GM18502 (cell line): ENCODE measurements around the gene DIS3L2.

Source experiments
- ATAC-seq: cut with Tn5 transposase; IDR thresholded peaks from one replicate; pipeline ENCODE4 v1.9.1; 2021; ENCODE audit warnings: mild to moderate bottlenecking; ENCODE audit not compliant: unreplicated experiment, poor library complexity

The DIS3L2 gene

DNA sequence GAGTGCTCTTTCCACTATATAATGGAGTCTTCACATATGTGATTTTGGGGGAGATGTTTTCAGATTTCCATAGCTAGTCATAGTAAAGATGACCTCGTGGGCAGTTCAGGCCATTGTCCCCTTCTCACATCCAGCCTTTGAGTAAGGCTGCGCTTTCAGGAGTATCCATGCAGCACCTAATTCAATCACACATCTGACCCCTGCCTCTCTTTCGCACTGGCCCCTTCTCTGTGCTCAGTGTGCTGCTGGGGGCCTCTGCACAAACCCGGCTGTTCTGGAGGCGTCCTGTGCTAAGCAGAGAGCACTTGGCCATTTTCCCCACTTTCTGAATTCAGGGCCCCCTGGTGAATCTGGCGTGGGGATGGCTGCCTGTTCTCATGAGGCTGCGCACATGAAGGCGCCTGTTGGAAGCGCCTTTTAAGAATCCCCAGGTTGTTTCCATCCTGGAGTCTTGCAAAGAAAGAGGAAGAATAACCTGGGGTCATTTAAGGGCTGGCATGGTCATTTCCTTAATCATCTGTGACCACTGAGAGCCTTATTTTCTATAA lies 321.1 kb downstream of the DIS3L2 start:
- no peak for ATAC-seq

DNA sequence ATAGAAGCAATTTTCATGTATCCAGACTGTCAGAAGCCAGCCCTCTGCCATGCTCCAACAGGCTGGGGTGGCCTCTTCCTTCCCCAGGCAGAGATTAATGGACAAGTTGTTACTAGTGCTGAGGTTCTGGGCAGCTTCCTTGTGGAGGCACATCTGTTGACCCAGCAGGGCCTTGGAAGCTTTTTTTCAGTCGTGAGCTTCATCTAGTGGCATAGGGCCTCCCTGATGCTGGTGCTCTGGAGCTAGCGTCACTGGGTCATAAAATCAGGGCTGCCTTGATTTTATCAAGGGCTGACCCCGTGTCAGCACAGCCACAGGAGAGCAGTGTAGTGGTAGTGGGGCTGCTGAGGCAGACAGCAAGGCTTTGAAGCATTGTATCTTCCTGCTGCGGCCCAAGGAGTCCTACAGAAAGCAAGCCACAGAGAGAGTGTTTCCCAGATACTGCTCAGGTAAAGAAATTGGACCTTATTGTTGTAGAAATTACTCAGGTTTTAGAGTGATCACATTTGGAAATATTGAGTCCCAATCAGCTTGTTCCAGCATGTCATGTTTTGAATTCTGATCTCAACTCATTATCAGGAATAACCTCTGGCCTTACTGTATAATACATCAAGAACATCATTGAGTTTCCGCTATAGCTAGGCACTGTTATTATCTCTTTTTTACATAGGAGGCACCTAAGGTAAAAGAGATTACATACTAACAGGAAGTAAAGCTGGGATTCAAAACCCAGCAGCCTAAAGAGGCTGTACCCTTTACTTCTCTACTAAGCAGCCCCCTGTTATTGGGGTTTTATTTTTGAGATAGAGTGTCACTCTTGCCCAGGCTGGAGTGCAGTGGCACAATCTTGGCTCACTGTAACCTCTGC lies 324.7 kb downstream of the DIS3L2 start:
- ATAC-seq, result no peak

DNA sequence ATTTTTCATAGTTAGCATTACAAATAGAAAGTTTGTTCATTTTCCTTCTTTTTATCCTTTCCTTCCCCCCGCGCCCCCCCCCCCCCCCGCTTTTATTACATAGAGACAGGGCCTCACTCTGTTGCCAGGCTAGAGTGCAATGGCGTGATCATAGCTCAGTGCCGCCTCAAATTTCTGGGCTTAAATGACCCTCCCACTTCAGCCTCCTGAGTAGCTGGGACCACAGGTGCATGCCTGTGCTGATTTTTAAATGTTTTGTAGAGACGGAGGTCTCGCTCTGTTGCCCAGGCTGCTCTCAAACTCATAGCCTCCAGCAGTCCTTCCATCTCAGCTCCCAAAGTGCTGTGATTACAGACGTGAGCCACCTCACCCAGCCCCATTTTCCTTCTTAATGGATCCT lies 325.8 kb downstream of the DIS3L2 start:
- no peak for ATAC-seq

DNA sequence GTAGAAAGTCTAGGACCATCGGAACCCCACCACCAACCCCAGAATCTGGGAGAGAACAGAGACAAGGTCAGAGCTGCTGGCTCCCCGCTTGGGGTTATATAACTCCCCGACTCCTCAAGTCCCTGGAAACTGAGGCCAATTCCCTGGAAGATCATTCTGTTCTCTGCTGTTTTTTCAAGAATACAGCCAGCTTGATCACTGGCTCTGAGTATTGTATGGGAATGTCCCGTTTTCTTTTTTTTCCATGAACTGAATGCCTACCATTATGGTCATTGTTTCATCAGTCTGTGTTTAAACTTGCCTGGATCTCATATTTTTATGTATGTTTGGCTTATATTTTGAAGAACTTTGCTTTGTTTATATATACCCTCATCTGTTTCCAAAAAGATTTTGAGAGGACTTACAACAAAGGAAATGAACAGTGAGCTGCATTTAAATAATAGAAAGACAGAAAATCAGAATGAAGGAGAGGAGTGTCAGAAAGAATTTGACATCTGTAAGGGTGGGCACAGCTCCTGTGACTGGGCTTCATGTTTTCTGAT lies 327.0 kb downstream of the DIS3L2 start:
- ATAC-seq, result no peak

DNA sequence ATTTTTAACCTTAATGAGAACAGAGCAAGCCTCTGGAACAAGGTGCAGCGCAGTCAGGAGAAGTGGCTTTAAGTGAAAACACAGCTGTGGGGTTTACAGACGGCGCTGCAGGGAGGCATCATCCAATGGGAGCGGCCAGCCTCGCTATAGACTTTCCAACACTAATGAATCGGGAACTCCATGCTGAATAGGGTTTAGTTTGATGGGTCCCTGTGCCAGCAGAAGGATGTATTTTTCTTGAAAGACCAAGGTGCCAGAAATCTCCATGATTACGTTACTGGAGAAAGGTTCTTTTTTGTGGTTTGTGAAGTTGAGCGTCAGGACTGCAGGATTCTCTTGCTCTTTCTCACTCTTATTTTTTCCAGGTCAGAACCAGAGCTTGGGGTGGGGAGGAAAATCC lies 329.2 kb downstream of the DIS3L2 start:
- ATAC-seq, result no peak

DNA sequence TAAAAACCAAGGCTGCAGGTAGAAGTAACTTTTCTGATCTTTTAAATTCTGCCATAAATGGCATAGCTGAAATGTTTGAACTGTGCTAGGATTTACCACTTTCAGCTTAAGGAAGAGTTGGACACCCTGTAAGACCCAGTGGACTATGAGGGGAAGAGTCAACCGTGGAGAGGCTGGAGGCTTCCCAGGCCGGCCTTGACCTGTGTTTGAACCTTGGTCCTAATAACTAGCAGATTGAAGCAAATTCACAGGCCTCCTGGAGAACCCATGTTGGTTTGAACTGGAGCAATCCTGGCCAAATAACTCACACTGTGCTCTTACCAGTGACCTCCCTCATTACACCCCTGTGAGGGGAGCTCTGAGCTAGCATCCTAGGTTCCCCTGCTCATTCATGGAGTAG lies 329.8 kb downstream of the DIS3L2 start:
- no peak for ATAC-seq

DNA sequence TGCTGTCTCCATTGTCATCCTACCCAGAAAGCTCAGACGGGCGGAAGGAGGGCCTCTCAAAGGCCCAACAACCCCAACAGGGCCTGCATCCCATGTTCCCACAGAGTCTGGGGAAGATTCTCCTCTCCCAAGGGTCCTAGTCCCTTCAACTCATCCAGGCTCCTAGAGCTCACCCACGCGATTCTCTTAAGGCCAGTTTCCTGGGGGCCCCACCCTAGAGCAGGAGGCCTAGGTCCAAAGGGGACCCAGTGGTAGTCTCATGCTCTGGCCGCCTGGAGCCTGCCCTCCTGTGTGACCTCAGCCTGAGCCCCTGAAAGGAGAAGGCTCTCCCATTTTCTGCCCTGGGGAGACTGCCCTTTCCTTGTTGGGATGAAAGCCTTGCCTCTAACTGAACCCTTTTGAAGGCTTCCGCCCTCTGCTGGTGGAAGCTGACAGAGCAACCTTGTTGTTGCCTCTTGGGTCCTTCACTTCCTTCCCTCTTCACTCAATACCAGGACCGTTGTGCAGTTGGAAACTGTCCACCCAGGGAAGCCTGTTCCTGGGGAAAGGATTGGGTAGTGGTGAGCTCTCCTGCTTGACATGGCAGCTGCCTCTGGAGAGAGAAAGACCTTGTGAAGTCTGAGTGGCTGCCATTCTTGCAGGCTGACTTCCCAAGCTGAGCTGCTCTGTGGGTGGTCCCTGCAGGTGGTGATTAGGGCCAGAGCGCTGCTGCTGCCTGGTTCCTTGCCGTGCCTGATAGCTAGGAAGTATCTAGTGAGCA lies 331.1 kb downstream of the DIS3L2 start:
- no peak for ATAC-seq

DNA sequence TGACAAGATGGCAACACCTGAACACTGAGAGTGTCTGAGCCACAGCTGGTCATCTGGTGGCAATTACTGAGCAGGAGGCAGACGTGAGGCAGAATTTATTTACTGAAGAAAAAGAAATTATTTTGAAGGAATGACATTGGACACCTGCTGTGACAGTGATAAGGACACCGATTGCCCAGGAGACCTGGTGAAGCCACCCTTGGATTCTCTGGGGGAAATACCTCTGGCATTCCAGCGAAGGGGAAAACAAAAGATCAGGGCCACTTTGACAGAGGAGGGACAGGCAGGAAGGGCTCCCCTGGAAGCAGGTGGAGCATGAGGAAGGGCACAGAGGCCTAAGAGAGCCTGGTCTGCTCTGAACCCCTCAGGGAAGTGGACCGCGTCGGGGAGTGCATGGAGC lies 331.7 kb downstream of the DIS3L2 start:
- no peak for ATAC-seq

DNA sequence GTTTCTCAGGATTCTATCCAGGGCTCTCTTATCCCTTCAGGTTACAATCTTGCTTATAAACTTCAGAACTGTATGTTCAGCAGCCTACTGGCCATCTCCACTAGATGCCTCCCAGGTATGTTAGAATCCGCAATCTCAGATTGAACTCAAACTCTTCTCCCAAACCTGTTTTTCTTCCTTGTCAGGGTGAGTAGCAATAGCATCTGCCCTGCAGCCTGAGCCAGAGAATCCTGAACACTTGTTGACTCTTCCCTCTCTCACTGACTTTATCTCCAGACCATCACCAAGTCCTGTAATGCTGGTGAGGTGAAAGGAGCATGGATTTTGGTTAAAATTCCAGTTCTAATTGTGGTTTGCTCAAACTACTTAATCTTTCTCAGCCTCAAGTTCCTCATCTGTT lies 334.5 kb downstream of the DIS3L2 start:
- no peak for ATAC-seq

DNA sequence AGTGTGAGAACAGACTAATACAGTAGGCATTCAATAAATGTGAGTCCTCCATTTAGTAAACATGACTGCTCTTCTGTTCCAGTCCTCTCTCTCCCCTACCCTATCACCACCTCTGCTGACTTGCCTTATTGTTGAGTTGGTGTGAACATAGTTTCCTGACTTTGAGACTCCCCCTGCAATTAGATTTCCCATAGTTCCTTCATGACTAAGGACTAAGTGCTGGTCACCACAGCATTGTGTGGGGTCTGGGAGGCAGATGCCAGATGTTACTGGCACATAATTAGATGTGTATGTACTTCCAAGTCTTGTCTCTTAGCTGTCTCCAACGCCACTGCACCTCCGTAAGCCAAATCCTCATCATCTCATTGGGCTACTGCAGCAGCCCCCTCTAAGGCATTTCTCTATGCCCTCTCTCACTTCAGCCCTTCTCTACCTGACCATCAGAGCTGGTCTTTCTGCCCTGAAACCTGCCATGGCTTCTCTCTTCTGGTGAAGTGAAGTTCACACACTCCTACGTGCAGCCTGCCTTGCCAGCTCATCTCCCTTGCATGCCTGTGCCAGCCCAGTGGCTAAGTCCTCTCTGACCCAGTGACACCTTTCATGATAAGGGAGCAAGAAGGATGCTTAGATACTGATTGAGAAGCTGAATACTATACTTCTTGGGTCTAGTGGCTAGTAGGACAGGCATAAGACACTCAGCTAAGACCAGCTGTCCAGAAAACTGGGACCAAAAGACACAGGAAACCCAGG lies 335.4 kb downstream of the DIS3L2 start:
- ATAC-seq, result no peak

DNA sequence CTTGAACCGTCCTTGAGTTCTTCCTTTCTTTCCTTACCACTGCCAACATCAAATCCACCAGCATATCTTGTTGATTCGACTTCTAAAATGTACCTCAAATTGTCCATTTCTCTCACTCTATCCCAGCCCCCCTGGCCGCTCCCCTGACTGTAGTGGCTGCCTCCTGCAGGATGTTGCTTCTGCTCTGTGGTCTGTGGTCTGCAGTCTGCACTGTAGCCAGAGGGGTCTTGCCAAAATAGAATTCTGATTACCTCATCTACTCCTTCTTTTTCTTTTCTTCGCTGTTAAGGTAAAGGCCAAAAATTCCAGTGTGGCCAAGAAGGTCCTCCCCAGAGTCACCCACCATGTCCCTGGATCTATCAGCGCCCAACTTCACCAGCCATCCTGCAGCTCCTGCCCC lies 337.6 kb downstream of the DIS3L2 start:
- no peak for ATAC-seq

DNA sequence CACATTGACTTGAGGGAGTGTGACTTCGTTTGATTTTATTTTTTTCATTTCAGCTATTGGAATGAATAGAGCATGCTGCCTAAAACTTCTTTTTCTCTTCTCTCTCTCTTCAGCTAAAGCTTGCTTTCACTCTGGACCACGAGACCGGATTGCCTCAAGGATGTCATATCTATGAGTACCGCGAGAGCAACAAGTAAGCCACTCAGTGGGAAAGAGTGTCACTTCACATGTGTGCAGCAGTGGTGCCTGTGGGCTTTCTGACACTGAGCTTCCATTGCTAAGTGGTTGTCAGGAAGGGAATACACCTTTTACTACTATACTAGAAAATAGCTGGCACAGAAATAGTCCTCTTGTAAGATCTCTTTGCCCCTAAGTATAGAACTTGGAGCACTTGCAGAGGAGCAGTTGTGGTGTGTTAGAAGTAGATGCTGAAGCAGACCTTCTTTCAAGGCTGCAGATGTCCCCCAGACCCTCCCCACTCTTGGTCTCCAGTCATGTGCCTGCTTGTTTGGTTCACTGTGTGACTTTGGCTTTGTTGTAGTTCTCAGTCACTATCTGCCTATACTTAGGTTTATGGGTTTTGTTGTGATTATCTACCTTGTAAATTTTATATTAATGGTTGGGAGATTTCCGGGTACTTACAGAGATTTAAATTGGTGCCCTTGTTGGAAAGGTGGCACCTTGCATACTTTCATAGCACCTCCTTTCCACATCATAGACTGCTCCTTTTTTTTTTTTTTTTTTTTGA lies 338.6 kb downstream of the DIS3L2 start:
- no peak for ATAC-seq

DNA sequence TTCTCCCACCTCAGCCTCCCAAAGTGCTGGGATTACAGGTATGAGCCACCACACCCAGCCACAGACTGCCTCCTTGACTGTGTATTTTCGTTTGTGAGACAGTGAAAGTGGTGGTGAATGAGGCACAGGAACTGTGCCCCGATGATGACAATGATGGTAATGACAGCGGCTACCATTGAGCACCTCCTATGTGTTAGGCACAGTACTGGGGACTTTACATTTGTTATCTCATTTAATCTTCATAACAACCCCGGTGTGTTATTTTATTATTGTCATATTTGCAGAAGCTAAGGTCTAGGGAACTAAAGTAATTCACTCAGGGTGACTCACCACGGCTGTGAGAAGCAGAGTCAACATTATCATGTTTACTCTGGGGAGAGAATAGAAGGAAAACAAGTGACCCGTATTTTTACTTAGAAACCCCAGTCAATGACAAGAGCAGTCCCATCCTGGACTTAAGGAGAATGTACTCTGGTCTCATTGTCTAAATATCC lies 339.4 kb downstream of the DIS3L2 start:
- no peak for ATAC-seq

DNA sequence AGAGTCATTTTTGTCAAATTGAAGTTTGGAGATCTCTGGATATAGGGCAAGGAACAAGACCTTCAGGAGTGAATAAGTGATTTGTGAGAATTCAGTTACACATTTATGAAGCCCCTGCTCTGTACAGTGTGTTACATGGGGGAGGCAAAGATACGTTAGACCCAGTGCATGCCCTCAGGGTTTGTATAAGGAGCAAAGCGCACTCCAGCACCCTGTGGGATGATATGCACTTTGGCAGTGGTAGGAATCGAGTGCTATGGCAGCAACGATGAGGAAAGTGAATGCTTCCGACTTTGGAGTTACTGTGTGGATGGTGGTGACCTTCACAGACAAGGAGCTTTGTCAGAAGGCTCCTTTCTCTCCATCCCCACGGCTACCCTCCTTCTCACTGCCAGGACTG lies 342.7 kb downstream of the DIS3L2 start:
- ATAC-seq, result no peak

DNA sequence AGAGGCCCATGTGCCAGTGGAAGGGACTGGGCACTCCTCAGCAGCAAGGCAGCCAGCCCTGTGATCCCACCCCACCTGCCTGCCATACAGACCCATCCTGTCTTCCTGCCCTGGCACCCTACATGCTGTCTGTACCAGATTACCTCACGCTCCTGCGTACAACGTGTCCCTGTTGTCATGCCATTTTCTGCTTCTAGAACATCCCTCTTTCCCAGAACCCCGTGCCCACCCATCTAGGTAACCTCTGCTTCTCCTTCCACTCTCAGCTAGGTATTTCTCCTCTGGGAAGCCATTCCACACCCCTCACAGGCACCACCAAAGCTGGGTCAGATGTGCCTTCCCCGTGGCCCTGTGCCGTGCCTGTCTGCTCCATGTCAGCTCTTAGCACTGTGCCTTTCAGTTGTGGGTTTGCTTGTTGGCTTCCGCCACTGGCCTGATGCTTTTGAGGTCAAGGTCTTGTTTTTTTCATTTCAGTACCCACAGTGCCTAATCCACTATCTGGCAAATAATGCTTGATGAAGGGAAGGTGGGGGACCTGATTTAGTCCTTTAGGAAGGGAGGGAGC lies 345.3 kb downstream of the DIS3L2 start:
- ATAC-seq, result no peak

DNA sequence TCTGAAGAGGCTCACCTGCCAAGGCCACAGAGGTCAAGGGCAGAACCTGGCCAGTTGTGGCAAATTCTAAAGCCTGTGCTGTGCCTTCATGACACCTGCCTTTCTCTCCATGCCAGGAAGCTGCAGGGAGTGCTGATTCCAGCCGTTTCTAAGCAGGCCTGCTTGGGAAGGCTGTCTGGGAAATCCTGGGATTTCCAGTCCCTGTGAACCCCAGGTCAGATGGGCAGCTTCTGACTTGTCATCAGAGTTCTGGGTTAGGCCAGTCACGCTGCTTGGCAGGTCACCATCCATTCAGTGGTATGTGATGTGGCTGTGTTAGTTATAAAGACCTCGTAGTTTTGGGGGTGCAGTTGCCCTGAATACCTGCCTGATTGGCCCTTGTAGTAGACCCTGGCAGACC lies 346.3 kb downstream of the DIS3L2 start:
- no peak for ATAC-seq

DNA sequence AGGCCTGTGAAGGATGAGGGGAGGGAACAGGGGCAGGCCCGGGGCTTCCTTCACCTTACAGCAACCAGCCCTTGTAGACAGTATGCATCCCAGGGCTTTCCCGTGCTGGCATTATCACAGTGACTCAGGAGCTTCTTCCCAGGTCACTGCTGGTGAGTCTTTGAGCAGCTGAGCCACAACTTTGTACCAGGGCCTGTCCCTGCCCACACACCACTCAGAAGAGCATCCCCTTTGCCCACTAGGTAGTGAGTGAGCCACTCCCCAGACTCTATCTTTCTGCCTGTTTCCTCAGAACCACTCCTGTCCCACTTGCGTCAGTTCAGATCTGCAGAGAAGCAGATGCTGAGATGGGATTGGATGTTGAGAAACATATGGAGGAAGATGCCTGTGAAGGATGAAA lies 347.5 kb downstream of the DIS3L2 start:
- no peak for ATAC-seq

DNA sequence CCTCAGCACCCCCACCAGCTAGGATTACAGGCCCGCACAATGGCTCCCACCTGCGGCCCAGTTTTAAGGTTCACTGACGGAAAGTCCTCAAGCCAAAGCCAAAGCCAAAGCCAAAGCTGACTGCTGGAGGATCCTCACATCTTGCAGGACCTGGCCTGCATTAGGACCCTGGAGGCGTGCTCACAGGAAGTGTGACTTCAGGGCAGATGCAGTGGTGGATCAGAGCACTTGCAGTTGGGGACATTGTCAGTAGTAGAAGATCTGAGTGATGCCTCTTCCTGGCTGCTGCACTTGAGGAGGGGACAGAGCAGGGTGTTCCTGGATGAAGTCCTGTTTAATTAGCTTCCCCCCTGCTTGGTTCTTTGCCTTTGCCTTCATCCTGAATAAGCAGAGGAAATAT lies 348.1 kb downstream of the DIS3L2 start:
- no peak for ATAC-seq

DNA sequence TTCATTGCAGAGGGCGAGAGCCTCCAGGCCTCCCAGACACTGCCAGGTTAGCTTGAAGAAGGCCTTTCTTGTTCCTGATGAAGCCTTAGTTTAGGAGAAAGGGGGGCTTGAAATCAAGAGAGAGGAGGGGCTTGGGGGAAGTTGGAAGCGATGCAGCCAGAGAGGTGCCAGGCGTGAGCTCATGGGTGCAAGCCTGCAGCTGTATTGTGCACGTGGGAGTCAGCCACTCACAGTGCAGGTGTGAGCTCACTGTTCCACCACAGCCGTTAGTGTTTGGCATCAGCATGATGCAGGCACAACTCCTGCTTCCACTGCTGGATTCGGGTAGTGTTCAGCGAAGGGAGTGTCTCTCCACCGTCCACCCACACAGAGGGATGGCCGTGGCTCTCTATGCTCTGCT lies 348.6 kb downstream of the DIS3L2 start:
- no peak for ATAC-seq
